Stimulated activated CD4-positive, alpha-beta T cell treated with anti-CD3 and anti-CD28 coated beads, Interleukin-1b, Interleukin-23, amount 100 ng/mL, for 48 hours (primary cell): ENCODE data around the gene YTHDF1.
"Not testable (repeated sequence)": the region's sequence is repeated elsewhere in the genome, so short reads cannot be mapped to it uniquely, and the experiment has no call there.

Experiments
- DNase-seq: peaks from one replicate; pipeline ENCODE4 v3.0.0-alpha.2; 2020

YTHDF1 gene

GRCh38 chr20:63225082-63225454, 9.1 kb upstream of the YTHDF1 start:
- DNase-seq, result no peak

- DNase-seq, result no peak
Measured at GRCh38 chr20:63224412-63225081, 8.6 kb upstream of the YTHDF1 start.

GRCh38 chr20:63223826-63224207, 7.9 kb upstream of the YTHDF1 start:
- DNase-seq, result no peak

- peak; percentile 27 for DNase-seq
Measured at GRCh38 chr20:63223121-63223825, 7.3 kb upstream of the YTHDF1 start.

GRCh38 chr20:63222541-63222940, 6.6 kb upstream of the YTHDF1 start:
- DNase-seq, result no peak

GRCh38 chr20:63221400-63222053, 5.6 kb upstream of the YTHDF1 start:
- not testable (repeated sequence) for DNase-seq

- DNase-seq, result no peak
Measured at GRCh38 chr20:63220696-63221399, 4.9 kb upstream of the YTHDF1 start.

- DNase-seq, result no peak
Measured at GRCh38 chr20:63219866-63220521, 4.1 kb upstream of the YTHDF1 start.

GRCh38 chr20:63219447-63219821, 3.5 kb upstream of the YTHDF1 start:
- no peak for DNase-seq

- no peak for DNase-seq
Measured at GRCh38 chr20:63218701-63219446, 2.9 kb upstream of the YTHDF1 start.

- no peak for DNase-seq
Measured at GRCh38 chr20:63217706-63218105, 1.8 kb upstream of the YTHDF1 start.

- DNase-seq, result no peak
Measured at GRCh38 chr20:63216849-63217471, 1.0 kb upstream of the YTHDF1 start.

GRCh38 chr20:63215101-63216040, 560 bp downstream of the YTHDF1 start:
- no peak for DNase-seq

- no peak for DNase-seq
Measured at GRCh38 chr20:63214514-63214913, 1.4 kb downstream of the YTHDF1 start.

- DNase-seq, result no peak
Measured at GRCh38 chr20:63212792-63213191, 3.1 kb downstream of the YTHDF1 start.

GRCh38 chr20:63212393-63212730, 3.6 kb downstream of the YTHDF1 start:
- no peak for DNase-seq

GRCh38 chr20:63210011-63210605, 5.8 kb downstream of the YTHDF1 start:
- no peak for DNase-seq

- DNase-seq, result no peak
Measured at GRCh38 chr20:63208346-63208909, 7.5 kb downstream of the YTHDF1 start.

GRCh38 chr20:63206878-63207277, 9.1 kb downstream of the YTHDF1 start:
- DNase-seq, result no peak

- DNase-seq, result no peak
Measured at GRCh38 chr20:63205896-63206295, 10.0 kb downstream of the YTHDF1 start.
